GM12865 (cell line): ENCODE measurements around the gene MED10.
"Not testable (repeated sequence)": the region's sequence is repeated elsewhere in the genome, so short reads cannot be mapped to it uniquely, and the experiment has no call there.

Experiments used
- DNase-seq: peaks from one replicate; pipeline ENCODE4 v3.0.0; 2010; ENCODE audit warnings: low read depth
- H3K4me3 ChIP-seq: 2 replicates; pipeline ENCODE4 v1.5.1; 2011; ENCODE audit warnings: mild to moderate bottlenecking, low read depth, low read length, control low read depth
- TF ChIP-seq, protein P1 (sequence below): IDR thresholded peaks from 2 replicates; pipeline ENCODE4 v1.5.1; 2011; ENCODE audit warnings: low read length, control low read depth, low read depth, inconsistent platforms; ENCODE audit not compliant: insufficient read depth; ENCODE audit errors: missing control alignments

Gene MED10

DNA sequence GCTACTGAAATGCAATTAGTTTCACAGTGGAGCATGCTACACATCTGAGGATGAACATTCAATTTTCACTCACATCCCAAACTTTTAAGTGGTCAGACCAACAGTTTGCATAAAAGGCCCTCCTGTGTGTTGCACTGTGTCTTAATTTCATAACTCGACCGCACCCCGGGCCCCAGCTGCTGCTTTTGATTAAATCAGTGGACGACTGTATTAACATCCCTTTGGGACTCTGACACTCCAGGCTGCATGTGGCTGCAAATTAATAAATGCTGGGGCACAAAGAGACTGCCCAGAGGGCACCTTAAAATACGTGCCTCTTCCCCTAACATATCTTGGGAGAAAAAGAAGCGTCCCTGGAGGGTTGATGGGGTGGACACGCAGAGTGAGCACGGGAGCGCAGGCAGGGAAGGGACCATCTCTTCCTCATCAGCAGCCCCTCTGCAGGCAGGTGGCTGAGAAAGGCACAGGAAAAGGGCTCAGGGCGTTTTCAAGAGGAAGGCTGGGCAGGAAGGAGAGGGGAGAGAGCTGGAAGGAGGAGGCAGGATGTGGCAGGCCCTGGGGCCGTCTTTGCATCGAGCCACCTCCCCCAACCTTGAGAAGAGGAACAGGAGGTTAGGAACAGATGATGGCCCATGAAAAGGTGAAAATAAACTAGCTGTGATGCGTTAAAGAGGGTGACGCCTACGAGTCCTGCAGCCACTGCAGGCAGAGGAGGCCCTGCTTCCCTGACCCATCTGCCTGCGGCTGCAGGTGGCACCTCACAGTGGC, 18.6 kb downstream of the MED10 start:
- TF ChIP-seq, protein P1, sequence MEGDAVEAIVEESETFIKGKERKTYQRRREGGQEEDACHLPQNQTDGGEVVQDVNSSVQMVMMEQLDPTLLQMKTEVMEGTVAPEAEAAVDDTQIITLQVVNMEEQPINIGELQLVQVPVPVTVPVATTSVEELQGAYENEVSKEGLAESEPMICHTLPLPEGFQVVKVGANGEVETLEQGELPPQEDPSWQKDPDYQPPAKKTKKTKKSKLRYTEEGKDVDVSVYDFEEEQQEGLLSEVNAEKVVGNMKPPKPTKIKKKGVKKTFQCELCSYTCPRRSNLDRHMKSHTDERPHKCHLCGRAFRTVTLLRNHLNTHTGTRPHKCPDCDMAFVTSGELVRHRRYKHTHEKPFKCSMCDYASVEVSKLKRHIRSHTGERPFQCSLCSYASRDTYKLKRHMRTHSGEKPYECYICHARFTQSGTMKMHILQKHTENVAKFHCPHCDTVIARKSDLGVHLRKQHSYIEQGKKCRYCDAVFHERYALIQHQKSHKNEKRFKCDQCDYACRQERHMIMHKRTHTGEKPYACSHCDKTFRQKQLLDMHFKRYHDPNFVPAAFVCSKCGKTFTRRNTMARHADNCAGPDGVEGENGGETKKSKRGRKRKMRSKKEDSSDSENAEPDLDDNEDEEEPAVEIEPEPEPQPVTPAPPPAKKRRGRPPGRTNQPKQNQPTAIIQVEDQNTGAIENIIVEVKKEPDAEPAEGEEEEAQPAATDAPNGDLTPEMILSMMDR: no peak
- DNase-seq: no peak
- no peak overlapping the region for H3K4me3 ChIP-seq

DNA sequence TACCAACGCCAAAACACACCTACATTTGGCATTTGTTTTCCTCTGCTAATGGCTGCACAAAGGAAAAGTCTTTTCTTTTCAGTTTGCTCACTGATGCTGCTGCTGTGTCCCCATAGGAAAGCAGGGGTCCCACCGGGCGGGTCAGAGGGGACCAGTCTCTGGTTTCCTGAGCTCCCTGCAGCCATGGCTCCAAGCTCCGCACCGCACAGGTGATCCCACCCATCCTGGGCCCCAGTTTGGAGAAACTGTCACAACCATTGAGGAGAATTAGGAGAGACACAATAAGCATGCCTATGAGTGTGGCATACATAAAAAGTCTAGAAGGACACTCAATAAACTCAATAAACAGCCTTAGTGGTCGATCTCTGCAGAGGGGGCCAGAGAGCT, 19.9 kb downstream of the MED10 start:
- H3K4me3 ChIP-seq: no peak overlapping the region
- DNase-seq: no peak
- TF ChIP-seq, protein P1: no peak

DNA sequence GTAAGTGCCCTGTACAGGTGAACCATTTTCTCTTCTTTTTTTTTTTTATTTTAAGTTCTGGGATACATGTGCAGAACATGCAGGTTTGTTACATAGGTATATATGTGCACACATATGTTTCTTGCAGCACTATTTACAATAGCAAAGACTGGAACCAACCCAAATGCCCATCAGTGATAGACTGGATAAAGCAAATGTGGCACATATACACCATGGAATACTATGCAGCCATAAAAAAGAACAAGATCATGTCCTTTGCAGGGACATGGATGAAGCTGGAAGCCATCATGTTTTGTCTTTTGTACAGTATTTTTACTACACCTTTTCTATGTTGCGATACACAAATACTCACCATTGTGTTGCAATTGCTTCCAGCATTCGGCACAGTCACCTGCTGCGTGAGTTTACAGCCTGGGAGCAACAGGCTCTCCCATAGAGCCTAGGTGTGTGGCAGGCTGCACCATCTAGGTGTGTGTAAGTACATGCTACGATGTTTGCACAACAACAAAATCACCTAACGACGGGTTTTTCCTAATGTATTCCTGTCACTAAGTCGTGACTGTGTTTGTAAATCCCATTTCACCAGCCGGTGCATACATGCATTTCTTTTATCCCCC, 20.4 kb downstream of the MED10 start:
- not testable (repeated sequence) for H3K4me3 ChIP-seq, DNase-seq

DNA sequence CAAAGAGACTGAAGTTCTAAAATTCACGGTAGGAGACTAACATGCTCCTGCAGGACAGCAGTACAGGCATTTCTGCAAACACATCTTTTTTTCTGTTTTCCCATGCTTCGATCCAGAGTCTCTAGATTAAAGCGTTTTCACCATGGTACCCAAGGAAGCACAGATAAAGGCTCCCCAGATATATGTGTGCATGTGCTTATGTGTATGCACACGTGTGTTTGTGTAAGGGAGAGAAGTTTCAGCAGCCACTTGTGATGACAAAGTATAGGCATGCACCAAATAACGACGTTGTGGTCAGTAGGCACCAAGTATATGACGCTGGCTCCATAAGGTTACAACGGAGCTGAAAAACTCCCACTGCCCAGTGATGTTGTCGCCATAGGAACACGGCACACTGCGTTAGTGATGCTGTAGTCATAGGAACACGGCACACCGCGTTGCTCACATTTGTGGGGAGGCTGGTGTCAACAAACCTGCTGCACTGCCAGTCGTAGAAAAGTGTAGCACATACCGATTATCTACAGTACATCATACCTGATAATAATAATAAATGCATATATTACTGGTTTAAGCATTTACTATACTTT, 21.7 kb downstream of the MED10 start:
- no peak overlapping the region for H3K4me3 ChIP-seq
- TF ChIP-seq, protein P1: no peak
- DNase-seq: no peak

DNA sequence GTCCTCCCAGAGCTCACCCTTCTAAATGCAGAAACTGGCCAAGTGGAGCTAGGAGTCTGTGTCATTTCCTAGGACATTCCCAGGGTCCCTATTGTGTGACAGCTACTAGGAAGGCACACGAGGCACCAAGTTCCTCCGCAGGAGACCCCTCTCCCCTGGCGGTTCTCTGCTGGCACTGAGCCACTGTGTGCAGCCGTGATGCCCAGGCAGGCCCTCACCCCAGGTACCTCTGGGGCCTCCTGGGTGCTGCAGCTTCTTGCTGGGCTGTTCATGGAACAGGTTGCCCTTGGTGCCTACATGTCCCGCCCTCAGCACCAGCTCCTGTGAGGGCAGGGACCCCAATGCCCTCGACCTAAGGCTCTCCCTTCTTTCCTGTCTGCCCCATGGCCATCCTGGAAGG, 23.1 kb downstream of the MED10 start:
- TF ChIP-seq, protein P1: no peak
- no peak overlapping the region for H3K4me3 ChIP-seq
- no peak for DNase-seq

DNA sequence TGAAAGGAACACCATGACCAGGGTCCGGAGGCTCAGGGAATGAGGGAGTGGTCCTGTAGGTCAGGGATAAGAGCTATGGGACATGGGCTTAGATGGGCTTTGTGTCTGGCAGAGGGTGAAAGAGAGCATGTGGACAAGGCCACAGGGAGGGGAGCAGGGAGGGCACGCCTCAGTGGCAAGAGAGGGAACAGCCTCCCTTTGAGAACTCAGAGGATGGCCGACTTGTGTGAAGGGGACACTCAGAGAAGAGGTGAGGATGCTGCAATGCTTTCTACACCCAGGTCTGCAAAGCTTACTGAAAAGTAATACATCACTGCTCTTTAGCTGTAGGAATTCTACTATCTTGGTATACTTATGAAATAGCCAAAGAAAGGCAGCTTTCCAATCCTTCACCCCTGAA, 23.5 kb downstream of the MED10 start:
- TF ChIP-seq, protein P1: no peak
- DNase-seq: no peak
- no peak overlapping the region for H3K4me3 ChIP-seq

DNA sequence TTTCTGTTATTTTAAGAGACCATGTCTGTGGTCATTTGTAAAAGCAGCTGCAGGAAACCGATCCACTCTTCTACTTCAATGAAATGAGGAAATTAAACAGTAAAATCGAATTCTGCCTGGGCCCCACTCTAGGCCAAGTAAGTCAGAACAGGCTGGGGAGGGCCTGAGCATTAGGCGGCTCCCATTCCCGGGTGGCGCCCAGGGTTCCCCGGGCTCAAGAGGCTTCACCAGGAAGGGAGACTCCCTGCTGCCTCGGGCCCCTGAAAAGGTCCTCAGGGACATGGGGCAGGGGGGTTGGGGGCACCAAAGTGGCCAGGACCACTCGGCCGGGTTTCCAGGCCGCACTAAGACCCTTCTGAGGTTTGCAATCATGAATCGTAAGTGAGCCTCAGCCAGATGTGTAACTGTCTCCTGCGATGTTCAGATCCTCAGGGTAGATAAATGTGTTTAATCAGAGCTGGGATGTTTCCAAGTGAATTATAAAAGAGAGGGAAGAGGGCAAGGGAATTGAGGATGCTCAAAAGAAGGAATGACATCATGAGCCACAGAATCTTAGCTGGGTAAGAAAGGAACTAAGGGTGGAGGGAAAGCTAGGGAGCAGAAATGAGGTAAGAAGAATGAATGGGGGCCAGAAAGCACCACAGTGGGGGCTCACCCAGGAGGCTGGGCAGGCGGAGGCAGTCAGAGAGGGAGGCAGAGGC, 24.6 kb downstream of the MED10 start:
- TF ChIP-seq, protein P1: no peak
- no peak for DNase-seq
- no peak overlapping the region for H3K4me3 ChIP-seq
